Measurements from ENCODE around the gene DIAPH3. TPM values are rescaled to one million over a fixed set of nuclear protein-coding genes. Genes with fewer than 3 reads are reported as not detected.

Gene DIAPH3
- total and polyA plus RNA-seq, 2 of the 8 experiments (the other 6 are each of a cell fraction or from before 2014, with no cell fraction given) = 8.0 to 30.8 TPM

DNA sequence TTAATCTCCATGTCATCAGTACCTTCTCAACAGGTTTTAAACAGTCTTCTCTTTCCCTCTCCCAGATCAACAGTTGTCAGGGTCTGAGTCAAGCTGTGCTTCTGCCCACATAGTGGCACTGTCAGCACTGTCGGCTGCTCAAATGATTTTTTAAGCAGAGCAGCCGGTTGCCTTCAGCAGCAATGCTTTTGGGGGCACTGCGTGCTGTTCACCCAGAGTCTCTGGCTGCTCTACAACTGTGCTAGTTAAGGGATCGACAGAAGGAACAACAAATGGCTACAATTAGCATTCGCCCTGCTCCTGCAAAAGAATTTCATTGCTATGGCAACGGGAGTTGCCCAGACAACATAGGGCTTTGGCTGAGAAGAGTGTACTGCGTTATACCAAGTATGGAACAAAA is 412.9 kb downstream of the DIAPH3 start:
- Histone ChIP-seq H3K4me1 (replicated peaks in 1 of 4; ENCODE audit: control insufficient read depth in 3 of 4, insufficient read depth in 4 of 4, low read length in 3 of 4) (peaks cover 0 to 11% (median 4%) of the 10 kb centered on the region in 4 experiments; a peak in 4 of 7 replicates), H4K5ac (ENCODE audit: insufficient read length, low read depth, low read length) (no peak overlapping the region), H3K23ac (ENCODE audit: insufficient read length) (no peak overlapping the region), H3K23me2 (ENCODE audit: low read depth, low read length) (0 out of 2 replicates have a peak, but pooled peaks cover 3% of the 10 kb centered on the region), H3K4me3 (ENCODE audit: extremely low read depth in 1 of 4, insufficient read depth in 2 of 4, low read depth in 3 of 4, low read length in 4 of 4) (peak overlapping the region in 3 of 4 experiments; percentile 18 to 38 (median 20); a peak in 5 of 8 replicates), H3K36me3 (ENCODE audit: control insufficient read depth in 2 of 4, insufficient read depth in 4 of 4, low read length in 3 of 4) (no peaks in the 10 kb centered on the region), H3K9ac (replicated peaks in 1 of 4; ENCODE audit: extremely low read depth in 1 of 4, low read depth in 3 of 4, low read length in 3 of 4) (peak overlapping the region in 3 of 4 experiments; percentile 26 to 50 (median 39); a peak in 3 of 7 replicates), H3K27ac (ENCODE audit: low read depth, low read length) (peak overlapping the region; percentile 78), H4K91ac (replicated peaks; ENCODE audit: insufficient read length, low read length) (no peak overlapping the region), H3K79me2 (ENCODE audit: control insufficient read depth in 1 of 2, insufficient read depth in 2 of 2, low read length in 2 of 2) (no peaks in the 10 kb centered on the region), H3K4ac (replicated peaks; ENCODE audit: insufficient read length, low read depth, low read length) (no peak overlapping the region), H4K8ac (ENCODE audit: extremely low read depth, insufficient read depth, low read length) (no peak overlapping the region), H2BK20ac (ENCODE audit: low read length) (peak overlapping the region; percentile 3; the same call in 1 of the 2 replicates), H2AK5ac (ENCODE audit: low read depth, low read length) (no peak overlapping the region), H3K79me1 (ENCODE audit: low read depth, low read length) (no peaks in the 10 kb centered on the region), H4K20me1 (replicated peaks in 1 of 2; ENCODE audit: control insufficient read depth in 1 of 2, insufficient read depth in 2 of 2, low read length in 2 of 2) (no peaks in the 10 kb centered on the region), H2BK15ac (ENCODE audit: low read length) (no peak overlapping the region), H2AFZ (ENCODE audit: low read length) (no peak overlapping the region), H3K4me2 (ENCODE audit: insufficient read depth in 1 of 2, low read depth in 2 of 2, low read length in 2 of 2) (peak overlapping the region; percentile 58 to 87), H3K14ac (ENCODE audit: insufficient read length) (no peak overlapping the region), H3K56ac (replicated peaks; ENCODE audit: insufficient read length, low read depth, low read length) (no peak overlapping the region), H3K9me3 (ENCODE audit: insufficient read depth in 2 of 2, low read depth in 1 of 2, low read length in 1 of 2) (no peaks in the 10 kb centered on the region), H3K27me3 (replicated peaks in 1 of 4; ENCODE audit: control insufficient read depth in 3 of 4, extremely low read depth in 1 of 4, insufficient read depth in 3 of 4, low read length in 3 of 4) (no peaks in the 10 kb centered on the region), H2BK5ac (ENCODE audit: low read depth, low read length) (peak overlapping the region; percentile 6; the same call in 1 of the 2 replicates), H2BK12ac (ENCODE audit: low read depth, low read length) (no peak overlapping the region), H3K18ac (ENCODE audit: extremely low read depth, low read length) (peak overlapping the region; percentile 20), H2BK120ac (replicated peaks; ENCODE audit: low read depth, low read length) (no peak overlapping the region)
- FAIRE-seq = peak; percentile 98
- CTCF ChIA-PET (ENCODE audit: partially characterized antibody) = interaction anchor here (1.3 to 1.7 kb wide), 3 partner anchors 14 to 69 kb away, joined by 3 to 6 read pairs (median 5); no protein-coding TSS in a partner anchor
- 21% methylated on average over 7 of the region's 7 CpGs; no CpG with 5 or more reads in 1 of the 2 experiments for WGBS, 2 experiments (ENCODE audit: extremely low coverage in 1 of 2, insufficient coverage in 1 of 2, insufficient read length in 1 of 2, insufficient replicate concordance in 2 of 2, low coverage in 1 of 2, low lambda C conversion rate in 2 of 2, missing lambda C conversion rate in 1 of 2)
- POLR2A ChIA-PET (ENCODE audit: partially characterized antibody) = no interaction called here
- DNase-seq (ENCODE audit: low read depth in 1 of 2, low spot score in 2 of 2) = peak; percentile 31 to 59
- TF ChIP-seq HDAC6 (IDR thresholded peaks at IDR 0.05; ENCODE audit: low read depth, low read length) (no peak), SP2 (IDR thresholded peaks at IDR 0.05; ENCODE audit: low read length) (no peak), SRF (IDR thresholded peaks at IDR 0.05; ENCODE audit: low read depth, low read length) (no peak), RAD21 (IDR thresholded peaks at IDR 0.05 in 1 of 2, conservative IDR thresholded peaks at IDR 0.05 in 1 of 2; ENCODE audit: low read depth in 2 of 2, low read length in 2 of 2) (peak; percentile 15 to 18; a peak in 2 of 4 replicates), JUN (IDR thresholded peaks at IDR 0.05; ENCODE audit: low read depth, low read length) (no peak), EP300 (IDR thresholded peaks at IDR 0.05; ENCODE audit: borderline replicate concordance in 1 of 2, low read depth in 2 of 2, low read length in 2 of 2) (peak in 1 of 2 experiments; percentile 68; a peak in 1 of 3 replicates), HDAC2 (IDR thresholded peaks at IDR 0.05; ENCODE audit: borderline replicate concordance in 1 of 2, low read depth in 2 of 2, low read length in 2 of 2) (0 out of 4 replicates have a peak, but pooled peaks of 1 of the 2 experiments have one; percentile 54), GTF2F1 (IDR thresholded peaks at IDR 0.05; ENCODE audit: borderline replicate concordance, low read depth, low read length) (no peak), RBBP5 (IDR thresholded peaks at IDR 0.05; ENCODE audit: borderline replicate concordance, low read depth, low read length) (0 out of 2 replicates have a peak, but pooled peaks have one; percentile 58), JUND (IDR thresholded peaks at IDR 0.05; ENCODE audit: low read length) (no peak), KDM1A (IDR thresholded peaks at IDR 0.05; ENCODE audit: borderline replicate concordance, low read length) (no peak)

Data from H1 (cell line).